IPS DF 19.7 (cell line): ENCODE results near the gene TTLL11.

Experiments
- DNase-seq: peaks from one replicate; pipeline ENCODE4 v3.0.0-alpha.2; 2013; ENCODE audit warnings: low read depth, low spot score

Gene TTLL11

DNA sequence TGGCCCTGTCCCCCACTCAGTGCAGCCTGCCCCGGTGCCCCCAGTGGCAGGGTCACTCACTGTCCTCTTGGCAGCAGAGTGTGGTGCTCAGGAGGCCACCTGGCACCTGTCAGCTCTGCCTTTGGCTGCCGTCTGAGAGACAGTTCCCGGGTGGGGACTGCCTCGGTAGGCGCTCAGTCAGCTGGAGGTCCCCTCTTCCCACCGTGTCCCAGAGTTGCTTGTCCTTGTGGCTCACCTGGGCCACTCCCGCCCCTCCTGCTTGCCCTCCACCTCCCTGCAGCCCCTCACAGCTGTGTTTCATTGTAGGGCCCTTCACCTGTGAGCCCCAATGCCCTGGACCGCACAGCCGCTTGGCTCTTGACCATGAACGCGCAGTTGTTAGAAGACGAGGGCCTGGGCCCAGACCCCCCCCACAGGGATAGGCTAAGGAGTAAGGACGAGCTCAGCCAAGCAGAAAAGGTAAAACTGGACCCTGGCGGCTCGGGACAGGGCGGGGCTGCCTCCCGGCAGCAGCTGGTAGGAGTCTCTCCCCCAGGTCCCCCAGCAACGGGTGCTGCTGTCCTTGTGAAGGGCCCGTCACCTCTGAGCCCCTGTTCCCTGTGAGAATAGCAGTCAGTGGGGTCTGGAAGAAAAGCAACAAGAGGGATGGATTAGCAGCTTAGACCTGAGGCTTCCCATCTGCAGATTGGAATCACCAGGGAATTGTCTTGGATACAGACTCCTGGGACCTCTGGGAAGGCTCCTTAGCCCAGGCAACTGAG, 319.0 kb downstream of the TTLL11 start:
- no peak for DNase-seq

DNA sequence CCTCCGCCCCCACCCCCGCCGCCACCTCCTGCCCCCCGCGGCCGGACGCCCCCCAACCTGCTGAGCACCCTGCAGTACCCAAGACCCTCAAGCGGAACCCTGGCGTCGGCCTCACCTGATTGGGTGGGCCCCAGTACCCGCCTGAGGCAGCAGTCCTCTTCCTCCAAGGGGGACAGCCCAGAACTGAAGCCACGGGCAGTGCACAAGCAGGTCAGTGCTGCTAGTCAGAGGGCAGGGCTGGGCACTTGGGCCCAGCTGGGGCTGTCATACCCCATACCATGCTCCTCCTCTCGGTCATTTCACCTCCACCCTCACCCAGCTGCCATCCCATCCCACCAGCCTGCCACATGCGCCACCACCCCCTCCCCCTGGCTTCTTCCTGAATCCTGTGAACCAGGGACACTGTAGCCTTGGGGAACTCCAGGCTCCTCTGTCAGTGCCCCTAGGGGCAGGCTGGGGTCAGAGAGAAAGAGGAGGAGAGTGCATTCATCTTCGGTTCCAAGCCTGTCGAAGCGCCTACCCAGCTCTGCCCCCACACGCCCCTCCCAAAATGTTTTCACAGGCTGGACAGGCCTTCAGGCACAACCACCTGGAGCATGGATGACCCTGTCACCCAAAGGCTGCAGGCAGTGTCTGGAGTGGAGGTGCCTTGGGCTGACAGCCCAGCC, 319.7 kb downstream of the TTLL11 start:
- no peak for DNase-seq

DNA sequence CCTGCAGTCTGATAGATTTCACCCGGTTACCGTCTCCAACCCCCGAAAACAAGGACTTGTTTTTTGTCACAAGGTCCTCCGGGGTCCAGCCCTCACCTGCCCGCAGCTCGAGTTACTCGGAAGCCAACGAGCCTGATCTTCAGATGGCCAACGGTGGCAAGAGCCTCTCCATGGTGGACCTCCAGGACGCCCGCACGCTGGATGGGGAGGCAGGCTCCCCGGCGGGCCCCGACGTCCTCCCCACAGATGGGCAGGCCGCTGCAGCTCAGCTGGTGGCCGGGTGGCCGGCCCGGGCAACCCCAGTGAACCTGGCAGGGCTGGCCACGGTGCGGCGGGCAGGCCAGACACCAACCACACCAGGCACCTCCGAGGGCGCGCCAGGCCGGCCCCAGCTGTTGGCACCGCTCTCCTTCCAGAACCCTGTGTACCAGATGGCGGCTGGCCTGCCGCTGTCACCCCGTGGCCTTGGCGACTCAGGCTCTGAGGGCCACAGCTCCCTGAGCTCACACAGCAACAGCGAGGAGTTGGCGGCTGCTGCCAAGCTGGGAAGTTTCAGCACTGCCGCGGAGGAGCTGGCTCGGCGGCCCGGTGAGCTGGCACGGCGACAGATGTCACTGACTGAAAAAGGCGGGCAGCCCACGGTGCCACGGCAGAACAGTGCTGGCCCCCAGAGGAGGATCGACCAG, 320.4 kb downstream of the TTLL11 start:
- no peak for DNase-seq
